Measurements from ENCODE around the gene IL22RA2.
A peak's percentile ranks its signal among the peaks of the same experiment; 100 is the strongest.

The IL22RA2 gene

GRCh38 chr6:137097057-137097456 lies 76.4 kb downstream of the IL22RA2 start:
- Histone ChIP-seq H2AK5ac (ENCODE audit: low read depth, low read length) (no peak overlapping the region), H3K79me1 (ENCODE audit: low read depth, low read length) (no peaks in the 10 kb centered on the region), H3K27me3 (ENCODE audit: control insufficient read depth in 3 of 3, insufficient read depth in 3 of 3, low read depth in 1 of 3, low read length in 3 of 3) (no peaks in the 10 kb centered on the region), H3K27ac (replicated peaks; ENCODE audit: low read length) (no peak overlapping the region), H3K4ac (ENCODE audit: low read length) (no peak overlapping the region), H3K4me2 (ENCODE audit: insufficient read depth, low read length, poor library complexity, severe bottlenecking) (no peak overlapping the region), H2BK12ac (ENCODE audit: low read length) (no peak overlapping the region), H3K18ac (ENCODE audit: low read length) (no peak overlapping the region), H3K9me3 (replicated peaks in 1 of 2; ENCODE audit: control insufficient read depth in 2 of 2, insufficient read depth in 1 of 2, low read depth in 1 of 2, low read length in 2 of 2) (no peaks in the 10 kb centered on the region), H3K36me3 (replicated peaks in 1 of 2; ENCODE audit: control insufficient read depth in 2 of 2, insufficient read depth in 2 of 2, low read length in 2 of 2) (no peaks in the 10 kb centered on the region), H2AFZ (ENCODE audit: low read length) (no peak overlapping the region), H3K4me1 (ENCODE audit: control insufficient read depth in 2 of 2, insufficient read depth in 1 of 2, low read depth in 1 of 2, low read length in 2 of 2) (no peaks in the 10 kb centered on the region), H3K4me3 (ENCODE audit: low read length in 2 of 2) (no peak overlapping the region), H3K9ac (ENCODE audit: low read depth, low read length, poor library complexity) (no peak overlapping the region), H4K91ac (ENCODE audit: low read depth, low read length, poor library complexity) (no peak overlapping the region), H3K23ac (ENCODE audit: low read depth, low read length, poor library complexity) (no peak overlapping the region), H4K8ac (ENCODE audit: low read depth, low read length) (no peak overlapping the region), H2BK5ac (ENCODE audit: low read length) (no peak overlapping the region), H2BK15ac (ENCODE audit: low read length) (no peak overlapping the region), H2BK120ac (ENCODE audit: low read depth, low read length) (no peak overlapping the region), H3K14ac (ENCODE audit: low read length) (no peak overlapping the region)
- no peak for DNase-seq (ENCODE audit: low spot score)

DNA sequence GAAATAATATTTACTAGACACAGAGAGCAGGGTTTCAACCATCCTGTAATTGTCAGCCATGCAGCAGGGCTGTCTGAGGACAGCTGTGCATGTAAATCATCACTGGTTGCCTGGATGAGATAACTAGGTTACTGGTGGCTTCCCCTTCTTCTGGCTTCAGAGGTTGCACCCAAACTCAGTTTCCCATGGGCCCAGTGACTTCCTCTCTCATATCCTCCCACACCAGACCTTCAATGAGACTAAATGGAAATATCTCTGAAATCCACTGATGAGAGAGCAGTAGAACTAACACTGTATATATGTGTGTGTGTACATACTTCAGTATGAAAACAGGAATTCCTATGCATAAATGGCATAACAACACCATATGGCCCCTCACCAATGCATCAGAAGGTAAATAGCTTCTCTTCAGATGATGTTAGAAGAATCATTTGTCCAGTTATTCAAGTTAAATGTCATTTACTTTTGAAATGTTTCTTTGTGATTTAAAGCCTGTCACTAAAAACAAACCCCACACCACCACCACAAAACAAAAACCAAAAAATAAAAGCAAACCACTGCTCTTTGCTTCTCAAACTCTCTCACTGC lies 77.7 kb downstream of the IL22RA2 start:
- no peaks in the 10 kb centered on the region for H3K79me1 ChIP-seq (ENCODE audit: low read depth, low read length)
- H2AFZ ChIP-seq (ENCODE audit: low read length) = no peak overlapping the region
- H2BK15ac ChIP-seq (ENCODE audit: low read length) = no peak overlapping the region
- H3K18ac ChIP-seq (ENCODE audit: low read length) = no peak overlapping the region
- H3K4ac ChIP-seq (ENCODE audit: low read length) = no peak overlapping the region
- H3K4me2 ChIP-seq (ENCODE audit: insufficient read depth, low read length, poor library complexity, severe bottlenecking) = no peak overlapping the region
- no peaks in the 10 kb centered on the region for H3K4me1 ChIP-seq (ENCODE audit: control insufficient read depth in 2 of 2, insufficient read depth in 1 of 2, low read depth in 1 of 2, low read length in 2 of 2)
- no peak for DNase-seq (ENCODE audit: low spot score)
- H2BK120ac ChIP-seq (ENCODE audit: low read depth, low read length) = no peak overlapping the region
- H3K27me3 ChIP-seq (ENCODE audit: control insufficient read depth in 3 of 3, insufficient read depth in 3 of 3, low read depth in 1 of 3, low read length in 3 of 3) = no peaks in the 10 kb centered on the region
- H3K9ac ChIP-seq (ENCODE audit: low read depth, low read length, poor library complexity) = no peak overlapping the region
- H3K4me3 ChIP-seq (ENCODE audit: low read length in 2 of 2) = no peak overlapping the region
- H4K91ac ChIP-seq (ENCODE audit: low read depth, low read length, poor library complexity) = no peak overlapping the region
- no peak overlapping the region for H2AK5ac ChIP-seq (ENCODE audit: low read depth, low read length)
- no peaks in the 10 kb centered on the region for H3K9me3 ChIP-seq (replicated peaks in 1 of 2; ENCODE audit: control insufficient read depth in 2 of 2, insufficient read depth in 1 of 2, low read depth in 1 of 2, low read length in 2 of 2)
- H4K8ac ChIP-seq (ENCODE audit: low read depth, low read length) = no peak overlapping the region
- H2BK12ac ChIP-seq (ENCODE audit: low read length) = no peak overlapping the region
- H3K27ac ChIP-seq (replicated peaks; ENCODE audit: low read length) = no peak overlapping the region
- no peaks in the 10 kb centered on the region for H3K36me3 ChIP-seq (replicated peaks in 1 of 2; ENCODE audit: control insufficient read depth in 2 of 2, insufficient read depth in 2 of 2, low read length in 2 of 2)
- no peak overlapping the region for H3K23ac ChIP-seq (ENCODE audit: low read depth, low read length, poor library complexity)
- no peak overlapping the region for H3K14ac ChIP-seq (ENCODE audit: low read length)
- H2BK5ac ChIP-seq (ENCODE audit: low read length) = no peak overlapping the region

DNA sequence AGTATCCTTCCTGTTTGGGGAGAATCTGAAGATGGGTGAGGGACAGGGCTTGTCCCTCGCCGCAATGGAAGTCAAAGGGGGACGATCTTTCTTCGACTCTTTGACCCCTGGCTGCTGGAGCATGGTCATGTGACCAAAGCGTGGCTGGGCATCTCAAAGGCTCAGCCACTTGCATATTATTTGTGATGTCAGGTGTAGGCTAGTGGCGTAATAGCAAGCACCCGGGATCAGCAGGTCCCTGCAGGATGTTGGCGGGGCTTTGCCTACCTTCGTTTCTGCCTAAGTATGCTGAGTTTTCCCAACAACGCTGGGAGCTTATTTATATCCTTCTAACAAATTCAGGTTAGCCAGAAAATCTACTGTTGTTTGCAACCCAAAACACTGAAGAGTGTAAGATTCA lies 78.4 kb downstream of the IL22RA2 start:
- Histone ChIP-seq H2BK15ac (ENCODE audit: low read length) (no peak overlapping the region), H3K23ac (ENCODE audit: low read depth, low read length, poor library complexity) (no peak overlapping the region), H3K9ac (ENCODE audit: low read depth, low read length, poor library complexity) (no peak overlapping the region), H3K4me3 (ENCODE audit: low read length in 2 of 2) (no peak overlapping the region), H3K36me3 (replicated peaks in 1 of 2; ENCODE audit: control insufficient read depth in 2 of 2, insufficient read depth in 2 of 2, low read length in 2 of 2) (no peaks in the 10 kb centered on the region), H2BK12ac (ENCODE audit: low read length) (no peak overlapping the region), H4K91ac (ENCODE audit: low read depth, low read length, poor library complexity) (no peak overlapping the region), H3K27ac (replicated peaks; ENCODE audit: low read length) (no peak overlapping the region), H3K4ac (ENCODE audit: low read length) (no peak overlapping the region), H2AFZ (ENCODE audit: low read length) (peak overlapping the region; percentile 9), H2BK120ac (ENCODE audit: low read depth, low read length) (no peak overlapping the region), H3K9me3 (replicated peaks in 1 of 2; ENCODE audit: control insufficient read depth in 2 of 2, insufficient read depth in 1 of 2, low read depth in 1 of 2, low read length in 2 of 2) (no peaks in the 10 kb centered on the region), H3K27me3 (ENCODE audit: control insufficient read depth in 3 of 3, insufficient read depth in 3 of 3, low read depth in 1 of 3, low read length in 3 of 3) (no peaks in the 10 kb centered on the region), H3K18ac (ENCODE audit: low read length) (no peak overlapping the region), H3K14ac (ENCODE audit: low read length) (no peak overlapping the region), H3K79me1 (ENCODE audit: low read depth, low read length) (no peaks in the 10 kb centered on the region), H4K8ac (ENCODE audit: low read depth, low read length) (no peak overlapping the region), H2BK5ac (ENCODE audit: low read length) (no peak overlapping the region), H3K4me2 (ENCODE audit: insufficient read depth, low read length, poor library complexity, severe bottlenecking) (no peak overlapping the region), H3K4me1 (ENCODE audit: control insufficient read depth in 2 of 2, insufficient read depth in 1 of 2, low read depth in 1 of 2, low read length in 2 of 2) (no peaks in the 10 kb centered on the region), H2AK5ac (ENCODE audit: low read depth, low read length) (no peak overlapping the region)
- no CpG with 5 or more reads among the region's 10 CpGs for WGBS, 2 donors (ENCODE audit: extremely low coverage in 2 of 2, insufficient read length in 2 of 2, insufficient replicate concordance in 1 of 2)
- no peak for DNase-seq (ENCODE audit: low spot score)

GRCh38 chr6:137094411-137095008 lies 78.9 kb downstream of the IL22RA2 start:
- no peak overlapping the region for H4K8ac ChIP-seq (ENCODE audit: low read depth, low read length)
- no peak overlapping the region for H3K9ac ChIP-seq (ENCODE audit: low read depth, low read length, poor library complexity)
- H2AFZ ChIP-seq (ENCODE audit: low read length) = peak overlapping the region; percentile 9
- H3K4me1 ChIP-seq (ENCODE audit: control insufficient read depth in 2 of 2, insufficient read depth in 1 of 2, low read depth in 1 of 2, low read length in 2 of 2) = peaks cover 0 to 1% of the 10 kb centered on the region in 2 donors
- H3K4me2 ChIP-seq (ENCODE audit: insufficient read depth, low read length, poor library complexity, severe bottlenecking) = no peak overlapping the region
- no peak overlapping the region for H3K14ac ChIP-seq (ENCODE audit: low read length)
- H3K4ac ChIP-seq (ENCODE audit: low read length) = no peak overlapping the region
- H3K23ac ChIP-seq (ENCODE audit: low read depth, low read length, poor library complexity) = no peak overlapping the region
- no peak overlapping the region for H2BK5ac ChIP-seq (ENCODE audit: low read length)
- no peak overlapping the region for H2BK120ac ChIP-seq (ENCODE audit: low read depth, low read length)
- peaks cover 0 to 1% of the 10 kb centered on the region in 2 donors for H3K9me3 ChIP-seq (replicated peaks in 1 of 2; ENCODE audit: control insufficient read depth in 2 of 2, insufficient read depth in 1 of 2, low read depth in 1 of 2, low read length in 2 of 2)
- H3K36me3 ChIP-seq (replicated peaks in 1 of 2; ENCODE audit: control insufficient read depth in 2 of 2, insufficient read depth in 2 of 2, low read length in 2 of 2) = no peaks in the 10 kb centered on the region
- no peak overlapping the region for H3K27ac ChIP-seq (replicated peaks; ENCODE audit: low read length)
- no peak overlapping the region for H2BK12ac ChIP-seq (ENCODE audit: low read length)
- no peaks in the 10 kb centered on the region for H3K79me1 ChIP-seq (ENCODE audit: low read depth, low read length)
- DNase-seq (ENCODE audit: low spot score) = peak; percentile 30
- H3K27me3 ChIP-seq (ENCODE audit: control insufficient read depth in 3 of 3, insufficient read depth in 3 of 3, low read depth in 1 of 3, low read length in 3 of 3) = no peaks in the 10 kb centered on the region
- WGBS, 2 donors (ENCODE audit: extremely low coverage in 2 of 2, insufficient read length in 2 of 2, insufficient replicate concordance in 1 of 2) = no CpG with 5 or more reads among the region's 5 CpGs
- no peak overlapping the region for H3K4me3 ChIP-seq (ENCODE audit: low read length in 2 of 2)
- H2BK15ac ChIP-seq (ENCODE audit: low read length) = no peak overlapping the region
- no peak overlapping the region for H2AK5ac ChIP-seq (ENCODE audit: low read depth, low read length)
- H3K18ac ChIP-seq (ENCODE audit: low read length) = no peak overlapping the region
- H4K91ac ChIP-seq (ENCODE audit: low read depth, low read length, poor library complexity) = no peak overlapping the region
